Thoracic aorta endothelial cell (primary cell): ENCODE data around the gene ATAD1. TPM values are rescaled to one million over a fixed set of nuclear protein-coding genes. Genes with fewer than 3 reads are reported as not detected.

Experiments used
- small RNA-seq: library from RNA; depleted of rRNA; stranded (forward); fragments of <200 nt; gene quantifications from one replicate; pipeline ENCODE3, GENCODE V24; 2012
- total RNA-seq: library from RNA; depleted of rRNA; stranded (reverse); fragments of >200 nt; gene quantifications from 2 replicates; pipeline ENCODE4 v1.2.3, GENCODE V29; 2012

Gene ATAD1, protein sequence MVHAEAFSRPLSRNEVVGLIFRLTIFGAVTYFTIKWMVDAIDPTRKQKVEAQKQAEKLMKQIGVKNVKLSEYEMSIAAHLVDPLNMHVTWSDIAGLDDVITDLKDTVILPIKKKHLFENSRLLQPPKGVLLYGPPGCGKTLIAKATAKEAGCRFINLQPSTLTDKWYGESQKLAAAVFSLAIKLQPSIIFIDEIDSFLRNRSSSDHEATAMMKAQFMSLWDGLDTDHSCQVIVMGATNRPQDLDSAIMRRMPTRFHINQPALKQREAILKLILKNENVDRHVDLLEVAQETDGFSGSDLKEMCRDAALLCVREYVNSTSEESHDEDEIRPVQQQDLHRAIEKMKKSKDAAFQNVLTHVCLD
- total RNA-seq, result 59.7 and 77.5 TPM in 2 replicates

DNA sequence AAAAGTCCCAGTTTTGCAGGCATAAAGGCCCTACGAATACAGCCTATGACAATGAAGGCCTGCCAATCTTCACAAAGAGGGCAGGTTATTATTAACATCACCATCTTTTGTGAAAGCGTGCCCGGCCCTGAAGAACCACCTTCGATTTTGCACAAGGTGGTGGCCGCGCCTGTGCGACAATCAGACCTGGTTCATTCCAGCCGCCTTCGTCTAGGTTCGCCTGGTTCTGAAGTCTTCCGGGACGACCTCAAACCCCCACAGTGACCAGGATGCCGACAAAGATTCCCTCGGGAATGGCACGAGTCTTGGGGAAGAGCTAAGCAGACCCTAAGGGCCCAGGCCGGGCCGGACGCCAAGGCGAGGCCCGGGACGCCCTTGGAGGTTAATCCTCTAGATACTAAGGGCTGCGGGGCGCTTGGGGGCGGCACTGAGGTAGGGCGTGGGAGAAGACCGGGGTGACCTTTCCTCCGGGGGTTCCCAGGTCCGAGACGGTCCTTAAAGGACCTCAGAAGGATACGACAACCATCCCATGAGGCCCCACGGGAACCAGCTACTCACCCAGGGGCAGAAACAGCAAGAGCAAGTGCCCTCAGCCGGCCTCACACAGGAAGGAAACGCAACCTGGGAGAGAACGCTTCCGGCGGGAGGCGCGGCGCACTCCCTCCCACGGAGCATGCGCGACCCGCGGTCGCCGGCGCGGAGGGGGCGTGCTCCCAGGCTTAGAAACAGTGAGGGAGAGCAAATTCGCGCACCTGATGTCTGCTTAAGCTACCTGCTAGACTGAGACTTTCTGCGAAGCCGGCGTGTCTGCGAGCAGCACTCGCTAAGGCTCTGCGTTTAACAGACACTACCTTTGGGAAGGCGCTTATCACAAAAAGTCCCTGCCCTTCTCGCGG, at the start of gene ATAD1:
TSS of gene ATAD1 (minus strand) at position 618 of the 896 bp plus-strand sequence. CDS start 3,627 bp downstream, outside the sequence.

DNA sequence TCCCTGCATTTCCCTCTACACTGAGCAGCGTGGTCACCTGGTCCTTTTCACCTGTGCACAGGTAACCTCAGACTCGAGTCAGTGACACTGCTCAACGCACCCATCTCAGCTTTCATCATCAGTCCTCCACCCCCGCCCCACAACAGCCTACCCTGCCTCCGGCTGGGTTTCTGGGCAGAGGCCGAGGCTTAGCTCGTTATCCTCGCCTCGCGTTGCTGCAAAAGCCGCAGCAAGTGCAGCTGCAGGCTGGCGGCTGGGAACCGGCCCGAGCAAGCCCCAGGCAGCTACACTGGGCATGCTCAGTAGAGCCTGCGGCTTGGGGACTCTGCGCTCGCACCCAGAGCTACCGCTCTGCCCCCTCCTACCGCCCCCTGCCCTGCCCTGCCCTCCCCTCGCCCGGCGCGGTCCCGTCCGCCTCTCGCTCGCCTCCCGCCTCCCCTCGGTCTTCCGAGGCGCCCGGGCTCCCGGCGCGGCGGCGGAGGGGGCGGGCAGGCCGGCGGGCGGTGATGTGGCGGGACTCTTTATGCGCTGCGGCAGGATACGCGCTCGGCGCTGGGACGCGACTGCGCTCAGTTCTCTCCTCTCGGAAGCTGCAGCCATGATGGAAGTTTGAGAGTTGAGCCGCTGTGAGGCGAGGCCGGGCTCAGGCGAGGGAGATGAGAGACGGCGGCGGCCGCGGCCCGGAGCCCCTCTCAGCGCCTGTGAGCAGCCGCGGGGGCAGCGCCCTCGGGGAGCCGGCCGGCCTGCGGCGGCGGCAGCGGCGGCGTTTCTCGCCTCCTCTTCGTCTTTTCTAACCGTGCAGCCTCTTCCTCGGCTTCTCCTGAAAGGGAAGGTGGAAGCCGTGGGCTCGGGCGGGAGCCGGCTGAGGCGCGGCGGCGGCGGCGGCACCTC, 45.3 kb upstream of the ATAD1 start, which contains the start of the genes KLLN and PTEN:
TSS of gene KLLN (minus strand) at position 481 of the 891 bp plus-strand sequence. CDS start 1,046 bp downstream, outside the sequence.
TSS of gene PTEN (plus strand) at position 573 of the 891 bp plus-strand sequence. CDS start 845 bp downstream, outside the sequence.

Small RNA genes within 50 kb of the gene (small RNA-seq; reads per million reads assigned to genes)
- gene RN7SL78P, result not detected

Other genes starting within 250 kb of the ATAD1 start
- 103 and 106 TPM in 2 replicates for gene PAPSS2, start 158.3 kb downstream of the ATAD1 start, total RNA-seq
- gene KLLN, start 45.3 kb upstream of the ATAD1 start, total RNA-seq, result 0.40 and 0.65 TPM in 2 replicates
- 139 and 171 TPM in 2 replicates for gene PTEN, start 45.4 kb upstream of the ATAD1 start, total RNA-seq